Measurements from ENCODE around the gene ARF1.

DNA sequence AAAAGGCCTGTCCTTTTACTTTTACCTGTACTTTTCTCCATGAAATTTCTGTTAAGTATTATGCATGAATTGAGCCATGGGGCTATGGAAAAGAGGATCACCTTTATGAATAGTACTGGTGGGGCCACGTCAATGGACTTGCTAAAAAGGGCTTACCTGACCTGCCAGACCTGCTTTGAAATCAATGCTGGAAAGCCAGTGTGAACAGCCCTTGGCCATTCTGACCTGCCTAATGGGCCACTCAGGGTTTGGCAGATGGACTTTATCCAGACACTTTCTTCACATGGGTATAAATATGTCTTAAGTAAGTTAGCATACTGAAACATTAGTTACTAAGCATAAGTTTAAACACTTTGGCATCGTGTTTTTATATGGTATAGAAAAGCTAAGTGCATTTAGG lies 49.3 kb downstream of the ARF1 start:
- TF ChIP-seq, protein P1, sequence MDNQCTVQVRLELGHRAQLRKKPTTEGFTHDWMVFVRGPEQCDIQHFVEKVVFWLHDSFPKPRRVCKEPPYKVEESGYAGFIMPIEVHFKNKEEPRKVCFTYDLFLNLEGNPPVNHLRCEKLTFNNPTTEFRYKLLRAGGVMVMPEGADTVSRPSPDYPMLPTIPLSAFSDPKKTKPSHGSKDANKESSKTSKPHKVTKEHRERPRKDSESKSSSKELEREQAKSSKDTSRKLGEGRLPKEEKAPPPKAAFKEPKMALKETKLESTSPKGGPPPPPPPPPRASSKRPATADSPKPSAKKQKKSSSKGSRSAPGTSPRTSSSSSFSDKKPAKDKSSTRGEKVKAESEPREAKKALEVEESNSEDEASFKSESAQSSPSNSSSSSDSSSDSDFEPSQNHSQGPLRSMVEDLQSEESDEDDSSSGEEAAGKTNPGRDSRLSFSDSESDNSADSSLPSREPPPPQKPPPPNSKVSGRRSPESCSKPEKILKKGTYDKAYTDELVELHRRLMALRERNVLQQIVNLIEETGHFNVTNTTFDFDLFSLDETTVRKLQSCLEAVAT (IDR thresholded peaks at IDR 0.05), result no peak
- TF ChIP-seq NRF1 (conservative IDR thresholded peaks at IDR 0.05; ENCODE audit: low read depth, low read length), result no peak
- TF ChIP-seq TBL1XR1 (IDR thresholded peaks at IDR 0.05; ENCODE audit: low read depth, low read length), result no peak
- TF ChIP-seq CTCF (IDR thresholded peaks at IDR 0.05 in 2 of 3, conservative IDR thresholded peaks at IDR 0.05 in 1 of 3; ENCODE audit: control insufficient read depth in 2 of 3, extremely low read depth in 1 of 3, insufficient read depth in 1 of 3, low read depth in 3 of 3, low read length in 3 of 3), result no peak

All from GM12878 (cell line).